ENCODE measurements around the gene CLCF1. TPM values are rescaled to one million over a fixed set of nuclear protein-coding genes. Genes with fewer than 3 reads are reported as not detected.

The CLCF1 gene
- 3.4 TPM for polyA plus RNA-seq (2013, experiment 1 of 2)
- 3.3 TPM for polyA plus RNA-seq (2013, experiment 2 of 2)

DNA sequence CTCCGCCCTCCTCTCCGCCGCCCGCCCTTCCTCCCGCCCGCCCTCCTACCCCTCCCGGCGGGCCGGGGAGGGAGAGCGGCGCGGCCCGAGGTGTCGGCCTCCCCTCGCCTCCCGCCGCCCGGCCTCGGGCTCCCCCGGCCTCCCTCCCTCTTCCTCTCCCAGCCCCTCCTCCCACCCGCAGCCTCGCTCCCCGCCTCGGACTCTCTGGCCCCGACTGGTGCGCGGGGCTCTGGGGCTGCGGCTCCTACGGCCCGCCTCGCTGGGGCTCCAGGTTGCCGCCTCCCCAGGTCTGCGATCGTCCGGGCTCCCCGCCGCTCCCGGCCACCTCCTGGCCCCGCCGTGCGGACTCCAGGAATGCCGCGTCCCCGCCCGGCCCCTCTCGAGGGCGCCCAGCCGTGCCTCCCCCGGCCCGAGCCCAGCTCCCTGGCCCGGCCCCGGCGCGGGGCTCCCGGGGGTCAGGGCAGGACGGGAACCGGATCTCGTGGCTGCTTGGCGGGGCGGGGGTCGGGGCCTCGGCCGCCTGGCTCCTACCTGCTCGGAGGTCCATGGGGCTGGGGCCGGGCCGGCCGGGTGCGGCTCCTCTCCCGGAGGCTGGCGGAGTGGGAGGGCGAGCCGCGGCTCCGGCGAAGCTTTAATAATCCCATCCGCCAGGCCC is at the start of gene CLCF1:
Gene CLCF1, minus strand, starts transcription at position 606 of the 655 bp plus-strand sequence. Its CDS starts 59 bp downstream, at position 547.
- Histone ChIP-seq H3K27me3 (ENCODE audit: control insufficient read depth in 3 of 3, insufficient read depth in 3 of 3, low read depth in 1 of 3, low read length in 3 of 3) (peaks cover 0 to 12% (median 0%) of the 10 kb centered on the region in 3 experiments), H2AK5ac (ENCODE audit: low read depth, low read length) (peak within 1 kb of the TSS; percentile 75), H2BK5ac (ENCODE audit: low read length) (peak within 1 kb of the TSS; percentile 98), H3K9me3 (replicated peaks in 1 of 2; ENCODE audit: control insufficient read depth in 2 of 2, insufficient read depth in 1 of 2, low read depth in 1 of 2, low read length in 2 of 2) (no peaks in the 10 kb centered on the region), H3K18ac (ENCODE audit: low read length) (peak within 1 kb of the TSS; percentile 100), H3K27ac (replicated peaks; ENCODE audit: low read length) (peak within 1 kb of the TSS; percentile 73), H3K4me2 (ENCODE audit: insufficient read depth, low read length, poor library complexity, severe bottlenecking) (peak within 1 kb of the TSS; percentile 94), H3K4me1 (ENCODE audit: control insufficient read depth in 2 of 2, insufficient read depth in 1 of 2, low read depth in 1 of 2, low read length in 2 of 2) (peaks cover 38 to 48% of the 10 kb centered on the region in 2 donors), H3K23ac (ENCODE audit: low read depth, low read length, poor library complexity) (peak within 1 kb of the TSS; percentile 95), H3K14ac (ENCODE audit: low read length) (peak within 1 kb of the TSS; percentile 65), H3K79me1 (ENCODE audit: low read depth, low read length) (peaks cover 10% of the 10 kb centered on the region), H3K4me3 (ENCODE audit: low read length in 2 of 2) (peak within 1 kb of the TSS; percentile 69 to 81), H3K36me3 (replicated peaks in 1 of 2; ENCODE audit: control insufficient read depth in 2 of 2, insufficient read depth in 2 of 2, low read length in 2 of 2) (no peaks in the 10 kb centered on the region), H2AFZ (ENCODE audit: low read length) (peak within 1 kb of the TSS; percentile 87), H3K4ac (ENCODE audit: low read length) (no peak within 1 kb of the TSS), H2BK12ac (ENCODE audit: low read length) (peak within 1 kb of the TSS; percentile 22), H2BK120ac (ENCODE audit: low read depth, low read length) (peak within 1 kb of the TSS; percentile 96), H2BK15ac (ENCODE audit: low read length) (peak within 1 kb of the TSS; percentile 93), H4K91ac (ENCODE audit: low read depth, low read length, poor library complexity) (no peak within 1 kb of the TSS), H4K8ac (ENCODE audit: low read depth, low read length) (no peak within 1 kb of the TSS), H3K9ac (ENCODE audit: low read depth, low read length, poor library complexity) (peak within 1 kb of the TSS; percentile 89)
- peak; percentile 65 for DNase-seq (ENCODE audit: low spot score)
- no CpG with 5 or more reads among the region's 76 CpGs for WGBS, 2 donors (ENCODE audit: extremely low coverage in 2 of 2, insufficient read length in 2 of 2, insufficient replicate concordance in 1 of 2)

DNA sequence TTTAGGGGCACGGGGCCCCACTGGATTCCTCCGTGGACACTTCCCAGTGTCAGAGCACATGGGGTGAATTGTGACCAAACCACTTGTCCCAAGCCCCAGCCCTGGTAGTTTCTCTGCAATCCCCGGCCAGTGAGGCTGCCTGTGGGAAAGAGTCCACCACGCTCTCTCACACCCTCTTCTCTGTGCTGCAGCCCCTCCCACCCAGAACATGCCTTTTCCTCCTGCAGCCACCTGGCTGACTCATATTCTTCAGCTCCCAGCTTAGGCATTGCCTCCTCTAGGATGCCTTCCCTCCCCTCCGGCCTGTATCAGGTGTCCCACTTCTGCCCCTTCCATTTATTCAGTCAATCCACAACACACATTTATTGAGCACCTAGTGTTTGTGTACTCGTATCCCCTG is 49.5 kb upstream of the CLCF1 start:
- no peak overlapping the region for H2BK12ac ChIP-seq (ENCODE audit: low read length)
- peaks cover 7 to 9% of the 10 kb centered on the region in 2 donors for H3K4me1 ChIP-seq (ENCODE audit: control insufficient read depth in 2 of 2, insufficient read depth in 1 of 2, low read depth in 1 of 2, low read length in 2 of 2)
- peak overlapping the region; percentile 79 for H2AK5ac ChIP-seq (ENCODE audit: low read depth, low read length)
- no peak overlapping the region for H2BK5ac ChIP-seq (ENCODE audit: low read length)
- H2BK15ac ChIP-seq (ENCODE audit: low read length) = peak overlapping the region; percentile 59
- no peak overlapping the region for H3K4ac ChIP-seq (ENCODE audit: low read length)
- H3K27ac ChIP-seq (replicated peaks; ENCODE audit: low read length) = no peak overlapping the region
- H3K4me2 ChIP-seq (ENCODE audit: insufficient read depth, low read length, poor library complexity, severe bottlenecking) = no peak overlapping the region
- H3K14ac ChIP-seq (ENCODE audit: low read length) = no peak overlapping the region
- H4K91ac ChIP-seq (ENCODE audit: low read depth, low read length, poor library complexity) = no peak overlapping the region
- no peak overlapping the region for H2BK120ac ChIP-seq (ENCODE audit: low read depth, low read length)
- no peaks in the 10 kb centered on the region for H3K9me3 ChIP-seq (replicated peaks in 1 of 2; ENCODE audit: control insufficient read depth in 2 of 2, insufficient read depth in 1 of 2, low read depth in 1 of 2, low read length in 2 of 2)
- H3K36me3 ChIP-seq (replicated peaks in 1 of 2; ENCODE audit: control insufficient read depth in 2 of 2, insufficient read depth in 2 of 2, low read length in 2 of 2) = no peaks in the 10 kb centered on the region
- H3K9ac ChIP-seq (ENCODE audit: low read depth, low read length, poor library complexity) = no peak overlapping the region
- whole genome bisulfite sequencing, 2 donors (ENCODE audit: extremely low coverage in 2 of 2, insufficient read length in 2 of 2, insufficient replicate concordance in 1 of 2) = no CpG with 5 or more reads among the region's 6 CpGs
- H3K79me1 ChIP-seq (ENCODE audit: low read depth, low read length) = no peaks in the 10 kb centered on the region
- H2AFZ ChIP-seq (ENCODE audit: low read length) = no peak overlapping the region
- H3K23ac ChIP-seq (ENCODE audit: low read depth, low read length, poor library complexity) = peak overlapping the region; percentile 25
- no peak for DNase-seq (ENCODE audit: low spot score)
- no peak overlapping the region for H3K18ac ChIP-seq (ENCODE audit: low read length)
- no peak overlapping the region for H4K8ac ChIP-seq (ENCODE audit: low read depth, low read length)
- no peak overlapping the region for H3K4me3 ChIP-seq (ENCODE audit: low read length in 2 of 2)
- peaks cover 0 to 9% (median 0%) of the 10 kb centered on the region in 3 experiments for H3K27me3 ChIP-seq (ENCODE audit: control insufficient read depth in 3 of 3, insufficient read depth in 3 of 3, low read depth in 1 of 3, low read length in 3 of 3)

DNA sequence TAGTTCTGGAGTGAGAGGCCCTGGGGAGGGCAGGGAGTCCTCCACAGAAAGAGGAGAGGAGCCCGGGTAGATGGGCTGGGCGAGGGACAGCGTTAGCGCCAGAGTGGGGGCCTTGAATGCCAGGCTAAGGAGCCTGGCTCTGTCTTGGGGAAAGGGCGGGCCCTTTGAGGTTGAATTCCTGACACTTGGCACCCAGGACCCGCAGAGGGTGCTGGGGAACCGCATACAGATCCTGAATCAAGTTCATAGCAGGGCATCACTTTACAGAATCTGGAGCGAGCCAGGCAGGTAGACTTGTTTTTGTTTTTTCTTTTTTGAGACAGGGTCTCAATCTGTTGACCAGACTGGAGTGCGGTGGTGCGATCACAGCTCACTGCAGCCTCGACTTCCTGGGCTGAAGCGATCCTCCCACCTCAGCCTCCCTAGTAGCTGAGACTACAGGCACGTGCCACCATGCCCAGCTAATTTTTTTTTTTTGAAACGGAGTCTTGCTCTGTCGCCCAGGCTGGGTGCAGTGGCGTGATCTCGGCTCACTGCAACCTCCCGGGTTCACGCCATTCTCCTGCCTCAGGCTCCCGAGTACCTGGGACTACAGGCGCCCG is 48.1 kb upstream of the CLCF1 start:
- Histone ChIP-seq H4K8ac (ENCODE audit: low read depth, low read length) (no peak overlapping the region), H3K79me1 (ENCODE audit: low read depth, low read length) (peaks cover 2% of the 10 kb centered on the region), H3K23ac (ENCODE audit: low read depth, low read length, poor library complexity) (peak overlapping the region; percentile 98), H4K91ac (ENCODE audit: low read depth, low read length, poor library complexity) (no peak overlapping the region), H2BK120ac (ENCODE audit: low read depth, low read length) (no peak overlapping the region), H3K9ac (ENCODE audit: low read depth, low read length, poor library complexity) (no peak overlapping the region), H2BK15ac (ENCODE audit: low read length) (no peak overlapping the region), H3K27me3 (ENCODE audit: control insufficient read depth in 3 of 3, insufficient read depth in 3 of 3, low read depth in 1 of 3, low read length in 3 of 3) (peaks cover 0 to 13% (median 0%) of the 10 kb centered on the region in 3 experiments), H3K4me1 (ENCODE audit: control insufficient read depth in 2 of 2, insufficient read depth in 1 of 2, low read depth in 1 of 2, low read length in 2 of 2) (peaks cover 7 to 8% of the 10 kb centered on the region in 2 donors), H3K9me3 (replicated peaks in 1 of 2; ENCODE audit: control insufficient read depth in 2 of 2, insufficient read depth in 1 of 2, low read depth in 1 of 2, low read length in 2 of 2) (no peaks in the 10 kb centered on the region), H2AFZ (ENCODE audit: low read length) (peak overlapping the region; percentile 98), H3K4me3 (ENCODE audit: low read length in 2 of 2) (peak overlapping the region in 1 of 2 donors; percentile 67), H2BK12ac (ENCODE audit: low read length) (no peak overlapping the region), H3K18ac (ENCODE audit: low read length) (peak overlapping the region; percentile 85), H3K36me3 (replicated peaks in 1 of 2; ENCODE audit: control insufficient read depth in 2 of 2, insufficient read depth in 2 of 2, low read length in 2 of 2) (no peaks in the 10 kb centered on the region), H3K4me2 (ENCODE audit: insufficient read depth, low read length, poor library complexity, severe bottlenecking) (no peak overlapping the region), H2BK5ac (ENCODE audit: low read length) (no peak overlapping the region), H3K27ac (replicated peaks; ENCODE audit: low read length) (no peak overlapping the region), H2AK5ac (ENCODE audit: low read depth, low read length) (no peak overlapping the region), H3K4ac (ENCODE audit: low read length) (no peak overlapping the region), H3K14ac (ENCODE audit: low read length) (no peak overlapping the region)
- DNase-seq (ENCODE audit: low spot score) = no peak
- no CpG with 5 or more reads among the region's 22 CpGs for WGBS, 2 donors (ENCODE audit: extremely low coverage in 2 of 2, insufficient read length in 2 of 2, insufficient replicate concordance in 1 of 2)

Measured in neuronal stem cell (in vitro differentiated cells).